K562 (cell line): ENCODE data around the gene HMCN2. TPM values are rescaled to one million over a fixed set of nuclear protein-coding genes. Genes with fewer than 3 reads are reported as not detected.

Source experiments
- ATAC-seq: fragments of 200-7000 bp; cut with Tn5 transposase; 3 replicates; pipeline ENCODE4 v1.9.1; 2020; ENCODE audit warnings: moderate library complexity
- BruUV-seq: library from RNA; stranded (reverse); fragments of 400-500 nt; replicated peaks from 2 replicates; lab custom pipeline; 2021; lab: Mats Ljungman, UMichigan
- CTCF ChIA-PET: fragments of 300-600 bp; formaldehyde crosslinking; extraction: SDS; loops from one replicate; lab custom pipeline; 2021; ENCODE audit warnings: low intra/inter-chr PET ratio; lab: Yijun Ruan, JAX
- POLR2A ChIA-PET: fragments of 300-600, 350-650 bp; sonication (Branson Sonifier 250); formaldehyde crosslinking; extraction: SDS; loops from one replicate; lab custom pipeline; 2021; ENCODE audit warnings: antibody characterized with exemption, inconsistent platforms; lab: Yijun Ruan, JAX
- DNase-seq, 4 experiments: peaks; one replicate each; pipeline versions ENCODE4 v3.0.0 to v3.0.0-alpha.2; 2011 to 2018; ENCODE audit warnings: low spot score in 3 of 4, mixed read lengths in 3 of 4; ENCODE audit errors: extremely low read depth in 1 of 4
- FAIRE-seq: peaks from 2 replicates; lab custom pipeline; 2011; peaks lifted over from hg19 to GRCh38; lab: Jason Lieb, UNC
- H2AFZ ChIP-seq: 2 replicates; pipeline ENCODE4 v1.6.0; 2011; ENCODE audit warnings: low read depth, low read length, control low read depth, inconsistent platforms
- H3K27ac ChIP-seq: fragments of 200-600 bp; 3 replicates; pipeline ENCODE4 v1.8.0; 2011; ENCODE audit warnings: low read depth, mild to moderate bottlenecking, control low read depth, inconsistent platforms, low read length, moderate library complexity, mixed read lengths; ENCODE audit errors: extremely low read depth
- H3K27me3 ChIP-seq, 2 experiments: fragments of 300-600 bp in 1 of 2; 2 replicates in 1 of 2; 3 replicates in 1 of 2; pipeline versions ENCODE4 v1.6.0 to v1.8.0; 2011; ENCODE audit warnings: inconsistent platforms in 2 of 2, low read length in 2 of 2, mild to moderate bottlenecking in 1 of 2, mixed read lengths in 1 of 2, moderate library complexity in 1 of 2; ENCODE audit not compliant: control insufficient read depth in 2 of 2, insufficient read depth in 2 of 2
- H3K36me3 ChIP-seq: fragments of 300-600 bp; 3 replicates; pipeline ENCODE4 v1.8.0; 2011; ENCODE audit warnings: mild to moderate bottlenecking, low read length, inconsistent platforms; ENCODE audit not compliant: control insufficient read depth, insufficient read depth
- H3K4me1 ChIP-seq, 2 experiments: fragments of 200-600 bp in 1 of 2; replicated peaks in 1 of 2; 2 replicates in 1 of 2; 3 replicates in 1 of 2; pipeline versions ENCODE4 v1.5.1 to v1.8.0; 2011; ENCODE audit warnings: inconsistent platforms in 2 of 2, low read length in 2 of 2, mild to moderate bottlenecking in 1 of 2, mixed read lengths in 1 of 2, moderate library complexity in 1 of 2; ENCODE audit not compliant: control insufficient read depth in 2 of 2, insufficient read depth in 2 of 2
- H3K4me2 ChIP-seq: 2 replicates; pipeline ENCODE4 v1.6.1; 2011; ENCODE audit warnings: low read length, control low read depth, inconsistent platforms, mixed read lengths; ENCODE audit not compliant: insufficient read depth
- H3K4me3 ChIP-seq: fragments of 200-600 bp; sonication (generic), shearing (Covaris generic); 2 replicates; pipeline ENCODE4 v1.5.1; 2016; ENCODE audit warnings: control low read depth, inconsistent platforms
- H3K79me2 ChIP-seq: fragments of 200-600 bp; 3 replicates; pipeline ENCODE4 v1.8.0; 2011; ENCODE audit warnings: low read length, inconsistent platforms; ENCODE audit not compliant: control insufficient read depth, insufficient read depth
- H3K9ac ChIP-seq, 2 experiments: 2 replicates each; pipeline versions ENCODE4 v1.6.0 to v1.6.1; 2011; ENCODE audit warnings: low read depth in 2 of 2, low read length in 2 of 2, control low read depth in 1 of 2, inconsistent platforms in 1 of 2, mild to moderate bottlenecking in 1 of 2, mixed read lengths in 1 of 2; ENCODE audit not compliant: insufficient read depth in 1 of 2
- H3K9me1 ChIP-seq: one replicate; pipeline ENCODE4 v1.6.0; 2011; ENCODE audit warnings: inconsistent platforms, mild to moderate bottlenecking, low read length, moderate library complexity; ENCODE audit not compliant: control insufficient read depth, insufficient read depth
- H3K9me3 ChIP-seq: replicated peaks from 2 replicates; pipeline ENCODE4 v1.5.1; 2011; ENCODE audit warnings: low read depth, low read length, inconsistent platforms; ENCODE audit not compliant: control insufficient read depth, insufficient read depth
- H4K20me1 ChIP-seq: replicated peaks from 2 replicates; pipeline ENCODE4 v1.6.1; 2011; ENCODE audit warnings: low read length, inconsistent platforms, mixed read lengths; ENCODE audit not compliant: control insufficient read depth, insufficient read depth
- ARID1B ChIP-seq: fragments of 450-650 bp; IDR thresholded peaks from 2 replicates; pipeline ENCODE4 v1.6.1; 2016; ENCODE audit warnings: antibody characterized with exemption, mild to moderate bottlenecking, inconsistent platforms
- CTBP1 ChIP-seq: fragments of 450-650 bp; IDR thresholded peaks from 2 replicates; pipeline ENCODE4 v1.6.1; 2016; ENCODE audit warnings: borderline replicate concordance
- EGR1 ChIP-seq: fragments of 450-650 bp; conservative IDR thresholded peaks from 2 replicates; pipeline ENCODE4 v1.6.1; 2017; ENCODE audit warnings: mild to moderate bottlenecking
- MBD2 ChIP-seq: sonication (generic); IDR thresholded peaks from 2 replicates; pipeline ENCODE4 v1.6.1; 2016; ENCODE audit warnings: low read depth, borderline replicate concordance
- MGA ChIP-seq: fragments of 450-650 bp; IDR thresholded peaks from 2 replicates; pipeline ENCODE4 v1.6.1; 2016; ENCODE audit warnings: mild to moderate bottlenecking, moderate library complexity
- RBFOX2 ChIP-seq: fragments of 200-400 bp; formaldehyde crosslinking; IDR thresholded peaks from 2 replicates; pipeline ENCODE4 v1.6.1; 2017; ENCODE audit warnings: low read depth, mild to moderate bottlenecking, low read length, moderate library complexity
- ZFX ChIP-seq: sonication (generic); formaldehyde crosslinking; IDR thresholded peaks from 2 replicates; pipeline ENCODE4 v1.8.0; 2022; ENCODE audit warnings: mild to moderate bottlenecking, missing genetic modification reagents, moderate library complexity
- ZNF740 ChIP-seq, 3 experiments: fragments of 200-800 bp in 1 of 3; sonication (Bioruptor generic) in 1 of 3; sonication (generic) in 1 of 3; formaldehyde crosslinking in 1 of 3; IDR thresholded peaks; 2 replicates each; pipeline versions ENCODE4 v1.6.1 to v1.8.0; 2016 to 2022; ENCODE audit warnings: mild to moderate bottlenecking in 2 of 3, missing compliant biosample characterization in 2 of 3, missing genetic modification characterization in 2 of 3, missing genetic modification reagents in 1 of 3
- WGBS: fragments of 100-300 bp; shearing (Covaris generic); methylation state at CpG from one replicate; pipeline ENCODE4 v1.1.6; 2016; ENCODE audit warnings: low coverage, mixed read lengths; ENCODE audit not compliant: insufficient coverage; ENCODE audit errors: missing lambda C conversion rate; 5-methylcytosine and 5-hydroxymethylcytosine counted together
- in situ Hi-C: fragments of 300-500 bp; cut with MboI; formaldehyde crosslinking; loops from 4 replicates; pipeline ENCODE4 v1.15.0; 2018; ENCODE audit warnings: inconsistent platforms, mixed read lengths
- intact Hi-C: fragments of 100-400 bp; cut with micrococcal nuclease; formaldehyde crosslinking; loops from 2 replicates; pipeline ENCODE4 v1.14.2; 2022
- polyA plus RNA-seq, 8 experiments: library from polyadenylated mRNA; depleted of rRNA in 4 of 8; stranded (reverse) in 5 of 8; unstranded in 3 of 8; fragments of >200 nt; fragmentation: Nextera tagmentation in 2 of 8; fragmentation: Illumina TruSeq in 1 of 8; extraction: Ambion mirVana in 2 of 8; extraction: Trizol in 1 of 8; gene quantifications; 2 replicates each; pipeline versions ENCODE4 v1.2.1 to v1.2.3, GENCODE V29; 2011 to 2014; ENCODE audit warnings: inconsistent platforms in 1 of 8, missing spikeins in 1 of 8
- total RNA-seq, 7 experiments: library from RNA; depleted of rRNA in 6 of 7; stranded (reverse); fragments of >200 nt in 6 of 7; fragmentation: Illumina TruSeq in 2 of 7; extraction: Trizol in 2 of 7; gene quantifications; 2 replicates each; pipeline versions ENCODE4 v1.2.1 to v1.2.3, GENCODE V29; 2011 to 2021; ENCODE audit warnings: low replicate concordance in 1 of 7

The HMCN2 gene
- total and polyA plus RNA-seq, 9 of the 15 experiments (the other 6 are each of a cell fraction or from before 2014, with no cell fraction given), result 0.01 TPM; not detected in 8

GRCh38 chr9:130446101-130446861, 180.7 kb downstream of the HMCN2 start:
- CTCF ChIA-PET, result no interaction called here
- Histone ChIP-seq H3K27ac (no peak overlapping the region), H2AFZ (no peak overlapping the region), H3K4me1 (peaks cover 35 to 43% of the 10 kb centered on the region in 2 experiments), H4K20me1 (no peaks in the 10 kb centered on the region), H3K9me1 (no peaks in the 10 kb centered on the region), H3K9ac (no peak overlapping the region), H3K4me3 (no peak overlapping the region), H3K36me3 (no peaks in the 10 kb centered on the region), H3K79me2 (no peaks in the 10 kb centered on the region), H3K9me3 (no peaks in the 10 kb centered on the region), H3K27me3 (no peaks in the 10 kb centered on the region), H3K4me2 (no peak overlapping the region; the same call in 1 of the 2 replicates)
- FAIRE-seq, result no peak
- intact Hi-C loops, result no loop called here
- WGBS, result 31% methylated on average over 7 of the region's 16 CpGs
- ATAC-seq, result peak; percentile 53
- POLR2A ChIA-PET, result interaction anchor here (0.6 to 0.9 kb wide), 3 partner anchors 8 to 223 kb away, joined by 3 to 5 read pairs (median 3); no protein-coding TSS in a partner anchor
- in situ Hi-C loops, result no loop called here
- DNase-seq, result peak; percentile 38 to 50 (median 45)
- no TSS peak for BruUV-seq
- TF ChIP-seq MBD2 (no peak), ZNF740 (CRISPR knock-in tag; IDR thresholded peaks at IDR 0.05) (no peak), ZNF740 (tag; IDR thresholded peaks at IDR 0.05) (no peak), CTBP1 (peak; percentile 44; the same call in 1 of the 2 replicates), EGR1 (peak; percentile 82), ZFX (CRISPR knock-in tag) (peak; percentile 50), RBFOX2 (peak; percentile 57), MGA (0 out of 2 replicates have a peak, but pooled peaks have one; percentile 17), ARID1B (0 out of 2 replicates have a peak, but pooled peaks have one; percentile 8)
